Nephron progenitor cell (in vitro differentiated cells): Measurements from ENCODE around the gene HES4.
A peak's percentile ranks its signal among the peaks of the same experiment; 100 is the strongest.

ENCODE experiments used
- DNase-seq: peaks from one replicate; pipeline ENCODE4 v3.0.0; 2021
- H3K27ac Mint-ChIP-seq: 2 replicates; pipeline ENCODE4 v1.8.0; 2021; ENCODE audit warnings: mild to moderate bottlenecking, moderate library complexity, mixed read lengths
- H3K27me3 Mint-ChIP-seq: 2 replicates; pipeline ENCODE4 v1.8.0; 2021; ENCODE audit warnings: mild to moderate bottlenecking, low read depth, mixed read lengths; ENCODE audit not compliant: poor library complexity
- H3K36me3 Mint-ChIP-seq: 2 replicates; pipeline ENCODE4 v1.8.0; 2021; ENCODE audit warnings: low read depth, mixed read lengths
- H3K4me1 Mint-ChIP-seq: 2 replicates; pipeline ENCODE4 v1.8.0; 2021; ENCODE audit warnings: mixed read lengths
- H3K4me3 Mint-ChIP-seq: 2 replicates; pipeline ENCODE4 v1.8.0; 2021; ENCODE audit warnings: mild to moderate bottlenecking, moderate library complexity, mixed read lengths
- H3K9me3 Mint-ChIP-seq: 2 replicates; pipeline ENCODE4 v1.8.0; 2021; ENCODE audit warnings: mild to moderate bottlenecking, moderate library complexity, mixed read lengths
- CTCF ChIP-seq: fragments of 200-600 bp; sonication (generic); IDR thresholded peaks from 2 replicates; pipeline ENCODE4 v1.5.0; 2021; ENCODE audit warnings: antibody characterized with exemption

HES4 gene

GRCh38 chr1:1035291-1035943, 35.5 kb upstream of the HES4 start:
- TF ChIP-seq CTCF, result no peak
- no peak for DNase-seq
- Mint-ChIP-seq H3K4me3 (peak overlapping the region; percentile 32), H3K27ac (no peak overlapping the region), H3K27me3 (peaks cover 66% of the 10 kb centered on the region), H3K4me1 (peaks cover 22% of the 10 kb centered on the region), H3K36me3 (no peaks in the 10 kb centered on the region), H3K9me3 (no peaks in the 10 kb centered on the region)

- no peaks in the 10 kb centered on the region for H3K9me3 Mint-ChIP-seq
- TF ChIP-seq CTCF, result no peak
- H3K27ac Mint-ChIP-seq, result no peak overlapping the region
- DNase-seq, result no peak
- H3K27me3 Mint-ChIP-seq, result peaks cover 57% of the 10 kb centered on the region
- H3K4me1 Mint-ChIP-seq, result peaks cover 16% of the 10 kb centered on the region
- H3K4me3 Mint-ChIP-seq, result peak overlapping the region; percentile 69
- no peaks in the 10 kb centered on the region for H3K36me3 Mint-ChIP-seq
These were observed 34.5 kb upstream of the HES4 start for GRCh38 chr1:1034439-1034781.

- Mint-ChIP-seq H3K4me1 (peaks cover 15% of the 10 kb centered on the region), H3K4me3 (peak overlapping the region; percentile 47), H3K36me3 (no peaks in the 10 kb centered on the region), H3K27ac (no peak overlapping the region), H3K9me3 (no peaks in the 10 kb centered on the region), H3K27me3 (peaks cover 52% of the 10 kb centered on the region)
- no peak for TF ChIP-seq CTCF
- DNase-seq, result peak; percentile 61
These were observed 34.0 kb upstream of the HES4 start for GRCh38 chr1:1033731-1034438.

- peak; percentile 96 for DNase-seq
- H3K27ac Mint-ChIP-seq, result no peak overlapping the region
- H3K27me3 Mint-ChIP-seq, result peaks cover 44% of the 10 kb centered on the region
- peak; percentile 82 for TF ChIP-seq CTCF
- no peaks in the 10 kb centered on the region for H3K36me3 Mint-ChIP-seq
- peak overlapping the region; percentile 25 for H3K4me3 Mint-ChIP-seq
- no peaks in the 10 kb centered on the region for H3K9me3 Mint-ChIP-seq
- peaks cover 10% of the 10 kb centered on the region for H3K4me1 Mint-ChIP-seq
These were observed 33.2 kb upstream of the HES4 start for GRCh38 chr1:1033009-1033587.

GRCh38 chr1:1032424-1032823, 32.5 kb upstream of the HES4 start:
- peak overlapping the region; percentile 54 for H3K27ac Mint-ChIP-seq
- no peak for TF ChIP-seq CTCF
- H3K9me3 Mint-ChIP-seq, result no peaks in the 10 kb centered on the region
- peaks cover 11% of the 10 kb centered on the region for H3K4me1 Mint-ChIP-seq
- no peaks in the 10 kb centered on the region for H3K36me3 Mint-ChIP-seq
- no peak for DNase-seq
- peak overlapping the region; percentile 60 for H3K4me3 Mint-ChIP-seq
- peaks cover 38% of the 10 kb centered on the region for H3K27me3 Mint-ChIP-seq
